HL-60/S4 treated with phorbol 12-myristate 13-acetate at 8.2 ng/mL for 4 days and 3 days (cell line): ENCODE results near the gene KIDINS220.

Experiments used
- in situ Hi-C: fragments of 300-500 bp; cut with MboI; formaldehyde crosslinking; loops from 2 replicates; pipeline ENCODE4 v1.15.0; 2022; ENCODE audit warnings: low sequenced_read_pairs

KIDINS220 gene

GRCh38 chr2:8699839-8700238, 137.6 kb downstream of the KIDINS220 start:
- in situ Hi-C loops, result loop anchor here (25.0 kb wide), 1 partner anchor 388 kb away; no protein-coding TSS in a partner anchor

- in situ Hi-C loops, result loop anchor here (25.0 kb wide), 1 partner anchor 385 kb away; no protein-coding TSS in a partner anchor
Observed at GRCh38 chr2:8697190-8697589, 140.2 kb downstream of the KIDINS220 start.

GRCh38 chr2:8694737-8695136, 142.7 kb downstream of the KIDINS220 start:
- in situ Hi-C loops, result loop anchor here (25.0 kb wide), 1 partner anchor 382 kb away; no protein-coding TSS in a partner anchor

- in situ Hi-C loops, result loop anchor here (25.0 kb wide), 1 partner anchor 381 kb away; no protein-coding TSS in a partner anchor
Observed at GRCh38 chr2:8693157-8693821, 144.1 kb downstream of the KIDINS220 start.

DNA sequence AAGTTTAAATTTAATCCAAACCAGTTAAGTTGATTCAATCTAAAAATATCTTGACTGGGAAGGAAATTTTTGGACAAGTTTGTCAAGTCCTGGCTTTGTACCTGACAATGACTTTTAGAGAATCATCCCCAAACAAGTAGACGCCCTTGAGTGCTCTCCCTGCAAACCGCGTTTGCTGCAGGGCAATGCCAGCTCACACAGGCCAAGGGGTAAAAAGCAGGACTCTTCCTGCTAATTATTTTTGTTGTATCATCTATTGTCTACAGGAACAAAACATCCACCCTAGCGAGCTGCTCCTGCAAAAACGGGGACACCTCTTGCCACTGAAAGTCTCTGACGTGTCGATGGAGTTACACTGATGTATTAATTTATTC, 144.6 kb downstream of the KIDINS220 start:
- in situ Hi-C loops, result loop anchor here (25.0 kb wide), 1 partner anchor 380 kb away; no protein-coding TSS in a partner anchor

GRCh38 chr2:8691859-8692437, 145.5 kb downstream of the KIDINS220 start:
- in situ Hi-C loops, result loop anchor here (25.0 kb wide), 1 partner anchor 380 kb away; no protein-coding TSS in a partner anchor

DNA sequence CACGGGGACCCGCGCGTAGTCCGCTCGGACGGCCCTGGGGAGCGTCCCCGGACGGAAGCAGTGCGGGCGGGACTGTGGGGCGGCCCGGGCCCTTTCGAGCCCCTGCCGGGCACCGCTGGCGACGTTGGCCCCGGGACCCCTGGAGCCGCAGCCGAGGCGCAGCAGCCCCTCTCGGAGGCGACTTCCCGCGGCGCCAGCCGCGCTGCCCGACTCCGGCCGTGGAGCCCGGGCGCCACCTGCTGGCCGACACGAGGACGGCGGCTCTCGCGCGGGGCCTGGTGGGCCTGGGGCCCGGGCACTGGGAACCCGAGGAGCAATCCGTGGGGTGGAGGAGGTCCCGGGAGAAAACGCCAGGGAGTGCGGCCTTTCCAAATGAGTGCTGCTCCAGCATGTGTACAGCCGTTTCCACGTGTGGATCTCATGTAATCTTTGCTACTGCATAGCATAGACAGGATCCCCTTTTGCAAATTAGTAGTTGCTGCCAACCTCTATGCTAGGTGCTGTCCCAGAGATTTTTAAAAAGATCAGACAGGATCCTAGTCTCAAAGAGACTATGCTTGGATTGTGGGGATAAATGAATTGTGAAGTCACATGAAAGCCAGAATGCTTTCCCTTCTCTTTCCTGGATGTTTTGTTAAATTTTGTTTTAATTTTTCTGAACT, 151.6 kb downstream of the KIDINS220 start:
- in situ Hi-C loops, result loop anchor here (10.0 to 25.0 kb wide), 2 partner anchors 151 to 374 kb away; no protein-coding TSS in a partner anchor

GRCh38 chr2:8684878-8685696, 152.3 kb downstream of the KIDINS220 start:
- in situ Hi-C loops, result loop anchor here (10.0 to 25.0 kb wide), 2 partner anchors 150 to 373 kb away; no protein-coding TSS in a partner anchor

DNA sequence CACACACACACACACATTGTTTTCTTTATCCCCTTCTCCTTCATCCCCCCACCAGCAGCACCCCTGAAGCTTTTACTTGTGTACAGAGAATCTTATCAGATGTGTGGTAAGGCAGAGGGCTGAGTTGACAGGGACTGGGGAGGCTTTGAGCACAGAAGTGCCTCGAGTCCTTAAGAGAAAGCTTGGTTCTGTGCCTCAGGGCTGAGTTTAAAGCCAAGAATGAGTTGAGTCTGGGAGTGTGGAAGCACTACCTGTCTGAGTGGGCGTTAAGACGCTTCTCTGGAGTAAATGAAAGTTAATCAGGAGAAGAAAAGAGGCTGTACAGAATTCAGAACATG, 152.9 kb downstream of the KIDINS220 start:
- in situ Hi-C loops, result loop anchor here (10.0 to 25.0 kb wide), 2 partner anchors 150 to 372 kb away; no protein-coding TSS in a partner anchor

GRCh38 chr2:8682719-8683667, 154.4 kb downstream of the KIDINS220 start:
- in situ Hi-C loops, result loop anchor here (10.0 to 25.0 kb wide), 2 partner anchors 148 to 371 kb away; no protein-coding TSS in a partner anchor

- in situ Hi-C loops, result loop anchor here (10.0 to 25.0 kb wide), 2 partner anchors 147 to 370 kb away; no protein-coding TSS in a partner anchor
Observed at GRCh38 chr2:8681786-8682692, 155.4 kb downstream of the KIDINS220 start, which contains the start of gene ID2. ID2 (plus strand) TSS chr2:8682056; CDS start chr2:8682166, 110 bp downstream.

GRCh38 chr2:8680822-8681760, 156.3 kb downstream of the KIDINS220 start:
- in situ Hi-C loops, result loop anchor here (10.0 to 25.0 kb wide), 2 partner anchors 146 to 369 kb away; no protein-coding TSS in a partner anchor

- in situ Hi-C loops, result loop anchor here (10.0 to 25.0 kb wide), 2 partner anchors 145 to 368 kb away; no protein-coding TSS in a partner anchor
Observed at GRCh38 chr2:8679827-8680731, 157.3 kb downstream of the KIDINS220 start.

DNA sequence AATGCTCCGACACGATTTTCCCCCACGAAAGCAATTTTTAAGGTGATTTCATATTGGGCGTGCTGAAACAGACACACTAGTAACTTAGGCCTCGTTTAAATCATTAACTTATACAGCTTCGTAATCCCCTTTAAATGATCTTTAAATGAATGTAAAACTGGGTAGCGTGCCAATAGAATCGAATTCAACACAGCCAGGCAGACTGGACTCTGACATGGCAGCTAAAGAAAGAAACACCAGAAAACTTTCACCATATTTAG, 157.9 kb downstream of the KIDINS220 start:
- in situ Hi-C loops, result loop anchor here (25.0 kb wide), 1 partner anchor 367 kb away; no protein-coding TSS in a partner anchor
